ENCODE measurements around the gene YPEL2.

- TF ChIP-seq CTCF (IDR thresholded peaks at IDR 0.05): no peak
- no peak for TF ChIP-seq POLR2AphosphoS5 (IDR thresholded peaks at IDR 0.05; ENCODE audit: low read depth, low read length)
- TF ChIP-seq, protein P1, sequence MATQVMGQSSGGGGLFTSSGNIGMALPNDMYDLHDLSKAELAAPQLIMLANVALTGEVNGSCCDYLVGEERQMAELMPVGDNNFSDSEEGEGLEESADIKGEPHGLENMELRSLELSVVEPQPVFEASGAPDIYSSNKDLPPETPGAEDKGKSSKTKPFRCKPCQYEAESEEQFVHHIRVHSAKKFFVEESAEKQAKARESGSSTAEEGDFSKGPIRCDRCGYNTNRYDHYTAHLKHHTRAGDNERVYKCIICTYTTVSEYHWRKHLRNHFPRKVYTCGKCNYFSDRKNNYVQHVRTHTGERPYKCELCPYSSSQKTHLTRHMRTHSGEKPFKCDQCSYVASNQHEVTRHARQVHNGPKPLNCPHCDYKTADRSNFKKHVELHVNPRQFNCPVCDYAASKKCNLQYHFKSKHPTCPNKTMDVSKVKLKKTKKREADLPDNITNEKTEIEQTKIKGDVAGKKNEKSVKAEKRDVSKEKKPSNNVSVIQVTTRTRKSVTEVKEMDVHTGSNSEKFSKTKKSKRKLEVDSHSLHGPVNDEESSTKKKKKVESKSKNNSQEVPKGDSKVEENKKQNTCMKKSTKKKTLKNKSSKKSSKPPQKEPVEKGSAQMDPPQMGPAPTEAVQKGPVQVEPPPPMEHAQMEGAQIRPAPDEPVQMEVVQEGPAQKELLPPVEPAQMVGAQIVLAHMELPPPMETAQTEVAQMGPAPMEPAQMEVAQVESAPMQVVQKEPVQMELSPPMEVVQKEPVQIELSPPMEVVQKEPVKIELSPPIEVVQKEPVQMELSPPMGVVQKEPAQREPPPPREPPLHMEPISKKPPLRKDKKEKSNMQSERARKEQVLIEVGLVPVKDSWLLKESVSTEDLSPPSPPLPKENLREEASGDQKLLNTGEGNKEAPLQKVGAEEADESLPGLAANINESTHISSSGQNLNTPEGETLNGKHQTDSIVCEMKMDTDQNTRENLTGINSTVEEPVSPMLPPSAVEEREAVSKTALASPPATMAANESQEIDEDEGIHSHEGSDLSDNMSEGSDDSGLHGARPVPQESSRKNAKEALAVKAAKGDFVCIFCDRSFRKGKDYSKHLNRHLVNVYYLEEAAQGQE (IDR thresholded peaks at IDR 0.05; ENCODE audit: insufficient read depth in 1 of 2, low read depth in 2 of 2, low read length in 1 of 2): no peak
- TF ChIP-seq TCF7L2 (IDR thresholded peaks at IDR 0.05; ENCODE audit: low read depth, low read length): no peak
- TF ChIP-seq SIN3A (IDR thresholded peaks at IDR 0.05; ENCODE audit: borderline replicate concordance, insufficient read depth, low read depth, low read length): no peak
Observed at GRCh38 chr17:59389066-59389465, 57.6 kb downstream of the YPEL2 start.

All from Panc1 (cell line).